ENCODE results near the gene ABCB1.
A peak's percentile ranks its signal among the peaks of the same experiment; 100 is the strongest.
"Not testable (repeated sequence)": the region's sequence is repeated elsewhere in the genome, so short reads cannot be mapped to it uniquely, and the experiment has no call there.

ABCB1 gene

GRCh38 chr7:87580636-87581035 is 20.0 kb downstream of the ABCB1 start:
- DNase-seq (ENCODE audit: low read depth in 2 of 3, low spot score in 1 of 3) = no peak

DNA sequence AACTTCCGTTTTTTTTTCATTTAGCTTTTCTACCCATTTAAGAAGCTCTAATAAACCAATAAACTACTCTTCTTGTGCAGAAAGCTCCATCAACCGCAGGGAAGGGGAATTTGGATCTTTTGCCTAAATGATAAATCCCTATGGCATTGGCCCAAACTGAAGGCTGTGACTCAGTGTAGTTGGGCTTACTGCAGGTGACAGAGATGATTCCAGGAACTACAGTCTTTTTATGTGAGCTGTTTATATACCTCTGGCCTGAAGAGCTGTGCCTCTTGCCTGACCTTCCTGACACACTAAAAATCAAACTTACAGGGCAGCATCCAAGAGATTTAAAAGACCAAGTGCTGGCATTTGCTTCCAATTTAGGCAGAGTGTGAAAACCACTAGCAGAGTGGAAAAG is 25.2 kb downstream of the ABCB1 start:
- no peak for DNase-seq (ENCODE audit: low read depth in 2 of 3, low spot score in 1 of 3)

- no peak for DNase-seq (ENCODE audit: low read depth in 2 of 3, low spot score in 1 of 3)
These were observed 26.1 kb downstream of the ABCB1 start for GRCh38 chr7:87574630-87575029.

DNA sequence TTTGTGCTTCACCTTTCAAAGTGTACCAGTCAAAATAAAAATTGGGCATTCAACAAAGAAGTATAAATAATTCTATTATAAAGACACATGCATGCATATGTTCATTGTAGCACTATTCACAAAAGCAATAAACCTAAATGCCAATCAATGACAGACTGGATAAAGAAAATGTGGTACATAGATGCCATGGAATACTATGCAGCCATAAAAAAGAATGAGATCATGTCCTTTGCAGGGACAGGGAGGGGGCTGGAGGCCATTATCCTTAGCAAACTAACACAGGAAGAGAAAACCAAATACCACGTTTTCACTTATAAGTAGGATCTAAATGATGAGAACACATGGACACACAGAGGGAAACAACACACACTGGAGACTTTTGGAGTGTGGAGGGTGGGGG is 28.2 kb downstream of the ABCB1 start:
- not testable (repeated sequence) for DNase-seq (ENCODE audit: low read depth in 2 of 3, low spot score in 1 of 3)

DNA sequence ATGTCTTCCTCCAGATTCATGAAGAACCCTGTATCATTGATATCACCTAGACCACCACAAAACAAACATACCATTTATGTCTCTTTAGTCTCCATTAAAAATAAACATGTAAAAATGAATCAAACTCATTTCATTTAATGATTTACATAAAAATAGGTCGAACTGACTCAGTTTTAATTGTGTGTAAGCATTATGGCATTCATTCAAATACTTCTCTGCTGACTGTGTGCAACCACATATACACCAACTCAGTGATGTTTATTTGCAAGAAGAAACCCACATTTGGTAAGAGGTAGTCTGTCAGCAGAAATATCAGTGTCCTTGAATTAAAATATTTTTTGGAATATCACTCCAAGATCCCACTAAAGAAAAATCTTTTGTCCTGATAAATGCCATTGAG is 30.5 kb downstream of the ABCB1 start:
- DNase-seq (ENCODE audit: low read depth in 2 of 3, low spot score in 1 of 3) = no peak

GRCh38 chr7:87567052-87567451 is 33.6 kb downstream of the ABCB1 start:
- DNase-seq (ENCODE audit: low read depth in 2 of 3, low spot score in 1 of 3) = no peak

DNA sequence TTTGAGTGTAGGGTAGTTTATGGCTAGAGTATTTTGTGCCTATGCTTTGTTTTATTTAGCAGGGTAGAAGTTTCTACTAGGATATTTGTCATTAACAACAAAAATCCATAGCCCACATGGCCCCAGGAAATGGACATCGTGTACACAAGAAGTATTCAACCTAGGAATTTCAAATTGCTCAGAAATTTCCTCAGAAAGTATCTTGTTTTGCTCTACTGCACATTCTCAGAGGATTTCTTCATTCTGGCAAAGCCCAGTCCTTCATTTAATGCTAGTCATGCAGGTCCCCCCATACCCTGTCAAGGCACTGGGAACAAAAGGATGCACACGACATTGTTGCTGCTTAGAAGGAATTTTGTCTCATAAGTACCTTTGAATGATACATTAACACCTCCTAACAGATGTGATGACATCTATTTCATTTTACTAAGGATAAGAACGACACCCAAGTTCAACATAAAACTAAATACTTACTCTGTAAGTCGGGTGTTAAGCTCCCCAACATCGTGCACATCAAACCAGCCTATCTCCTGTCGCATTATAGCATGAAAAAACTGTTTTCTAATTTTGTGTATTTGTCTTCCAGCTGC is 34.3 kb downstream of the ABCB1 start:
- DNase-seq (ENCODE audit: low read depth in 2 of 3, low spot score in 1 of 3) = no peak

DNA sequence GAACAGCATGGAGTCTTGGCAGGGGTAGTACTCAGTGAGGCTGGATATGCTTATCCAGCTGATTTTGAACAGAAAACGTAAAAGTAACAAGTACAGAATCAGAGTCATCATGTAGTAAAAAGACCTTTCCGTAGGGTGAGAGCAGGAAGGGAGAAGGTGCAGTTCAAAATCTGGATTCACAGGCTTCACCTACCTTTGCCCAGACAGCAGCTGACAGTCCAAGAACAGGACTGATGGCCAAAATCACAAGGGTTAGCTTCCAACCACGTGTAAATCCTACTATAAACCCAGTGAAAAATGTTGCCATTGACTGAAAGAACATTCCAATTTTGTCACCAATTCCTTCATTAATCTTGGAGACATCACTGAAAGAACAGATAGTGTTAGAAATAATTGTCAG is 34.8 kb downstream of the ABCB1 start:
- DNase-seq (ENCODE audit: low read depth in 2 of 3, low spot score in 1 of 3) = no peak

DNA sequence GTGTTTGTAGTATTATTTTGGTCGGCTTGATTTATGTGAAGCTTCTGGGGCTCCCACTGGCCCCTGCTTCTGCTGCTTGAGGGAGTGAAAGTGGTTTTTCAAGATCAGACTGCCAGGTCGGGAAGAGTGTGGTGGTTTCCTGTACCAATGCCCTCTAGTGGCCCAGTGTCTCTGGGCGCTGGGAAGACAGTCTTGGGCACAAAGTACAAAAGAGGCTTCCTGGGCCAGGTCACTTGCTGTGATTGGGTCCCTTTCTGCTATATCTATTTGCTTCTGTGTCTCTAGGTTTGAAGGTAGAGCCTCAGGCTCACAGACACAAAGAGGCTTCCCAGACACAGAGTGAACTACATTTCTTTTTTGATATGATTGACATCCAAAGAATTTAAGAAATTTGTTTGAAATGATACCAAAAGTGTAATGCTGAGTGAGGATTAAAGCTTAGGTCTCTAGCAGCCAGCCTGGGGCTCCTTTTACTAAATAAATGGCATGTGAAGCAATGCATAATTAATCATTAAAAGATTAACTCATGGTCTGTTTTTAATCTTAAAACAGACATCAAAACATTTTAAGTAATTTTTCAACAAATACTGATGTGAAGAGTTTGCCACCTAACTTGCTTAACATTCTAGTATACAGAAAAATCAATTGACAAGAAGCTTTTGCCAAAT is 36.3 kb downstream of the ABCB1 start:
- DNase-seq (ENCODE audit: low read depth in 2 of 3, low spot score in 1 of 3) = peak in 1 of 3 donors; percentile 5

DNA sequence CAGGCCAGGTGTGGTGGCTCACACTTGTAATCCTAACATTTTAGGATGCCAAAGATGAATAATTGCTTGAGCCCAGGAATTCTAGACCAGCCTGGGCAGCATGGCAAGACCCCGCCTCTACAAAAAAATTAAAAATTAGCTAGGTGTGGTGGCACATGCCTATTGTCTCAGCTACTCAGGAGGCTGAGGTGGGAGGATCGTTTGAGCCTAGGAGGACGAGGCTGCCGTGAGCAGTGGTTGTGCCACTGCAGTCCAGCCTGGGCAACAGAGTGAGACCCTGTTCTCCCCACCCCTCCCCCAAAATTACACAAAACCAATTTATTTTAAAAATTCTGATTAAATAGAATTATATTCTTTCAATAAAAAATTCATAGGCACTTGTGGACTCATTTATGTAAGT is 39.0 kb downstream of the ABCB1 start:
- DNase-seq (ENCODE audit: low read depth in 2 of 3, low spot score in 1 of 3) = no peak

GRCh38 chr7:87561102-87561501 is 39.6 kb downstream of the ABCB1 start:
- no peak for DNase-seq (ENCODE audit: low read depth in 2 of 3, low spot score in 1 of 3)

DNA sequence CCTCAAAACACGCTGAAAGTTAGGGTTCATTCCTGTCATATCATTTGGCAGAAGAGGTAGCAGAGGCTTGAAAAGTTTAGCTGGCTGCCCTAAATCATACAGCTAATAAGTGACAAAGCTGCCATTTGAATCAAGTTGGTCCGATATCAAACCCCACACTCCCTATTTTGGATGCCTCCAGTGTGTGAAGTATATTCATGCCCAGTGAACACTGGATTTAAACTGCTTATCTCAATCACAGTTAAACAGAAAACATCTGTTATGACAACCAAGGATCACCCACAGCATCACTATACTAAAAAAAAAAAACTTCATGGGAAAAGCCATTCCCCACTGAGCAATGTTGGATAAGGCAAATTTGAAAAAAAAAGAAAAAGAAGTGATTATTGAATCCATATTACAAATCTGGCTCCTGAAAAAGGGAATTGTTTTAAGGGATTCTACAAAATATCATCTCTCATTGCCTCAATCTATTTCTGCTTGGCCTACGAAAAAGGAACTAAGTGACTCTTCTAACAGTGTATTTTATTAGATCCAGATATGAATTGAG is 48.3 kb downstream of the ABCB1 start:
- no peak for DNase-seq (ENCODE audit: low read depth in 2 of 3, low spot score in 1 of 3)

GRCh38 chr7:87548123-87548919 is 52.4 kb downstream of the ABCB1 start:
- DNase-seq (ENCODE audit: low read depth in 2 of 3, low spot score in 1 of 3) = no peak

DNA sequence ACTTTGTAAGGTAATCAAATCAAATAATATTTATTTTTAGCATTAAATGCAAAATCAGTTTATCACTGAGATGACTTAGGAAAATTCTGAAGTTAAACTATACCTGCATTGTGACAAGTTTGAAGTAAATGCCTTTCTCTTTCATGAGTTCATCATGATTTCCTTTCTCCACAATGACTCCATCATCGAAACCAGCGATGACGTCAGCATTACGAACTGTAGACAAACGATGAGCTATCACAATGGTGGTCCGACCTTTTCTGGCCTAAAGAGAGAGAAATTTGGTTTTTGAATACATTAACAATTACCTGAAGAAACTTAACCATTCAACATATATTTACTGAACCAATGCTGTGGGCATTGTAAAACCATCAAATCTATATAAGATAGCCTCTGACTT is 54.9 kb downstream of the ABCB1 start:
- no peak for DNase-seq (ENCODE audit: low read depth in 2 of 3, low spot score in 1 of 3)

DNA sequence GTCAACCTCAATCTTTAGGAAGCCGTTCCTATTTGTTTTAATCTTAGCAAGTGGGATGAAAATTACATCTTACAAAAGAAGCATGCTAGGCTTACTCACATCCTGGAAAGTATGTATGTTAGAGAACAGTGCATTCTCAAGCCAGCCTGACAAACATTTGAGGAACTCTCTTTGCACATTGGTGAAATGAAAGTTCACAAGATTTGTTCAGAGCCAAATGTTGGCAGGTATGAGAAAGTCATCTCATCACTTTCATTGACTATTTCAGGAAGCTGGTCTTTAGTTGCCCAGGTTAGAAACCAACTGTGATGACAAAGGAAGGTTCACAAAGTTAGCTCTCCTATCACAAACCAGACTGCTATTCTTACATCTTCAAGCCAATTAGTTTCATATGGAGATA is 57.1 kb downstream of the ABCB1 start:
- DNase-seq (ENCODE audit: low read depth in 2 of 3, low spot score in 1 of 3) = no peak

- DNase-seq (ENCODE audit: low read depth in 2 of 3, low spot score in 1 of 3) = no peak
These were observed 59.0 kb downstream of the ABCB1 start for GRCh38 chr7:87541648-87542047.

- DNase-seq (ENCODE audit: low read depth in 2 of 3, low spot score in 1 of 3) = no peak
These were observed 62.6 kb downstream of the ABCB1 start for GRCh38 chr7:87538052-87538451.

- no peak for DNase-seq (ENCODE audit: low read depth in 2 of 3, low spot score in 1 of 3)
These were observed 66.6 kb downstream of the ABCB1 start for GRCh38 chr7:87534072-87534471.

- DNase-seq (ENCODE audit: low read depth in 2 of 3, low spot score in 1 of 3) = no peak
These were observed 70.6 kb downstream of the ABCB1 start for GRCh38 chr7:87530126-87530525.

DNA sequence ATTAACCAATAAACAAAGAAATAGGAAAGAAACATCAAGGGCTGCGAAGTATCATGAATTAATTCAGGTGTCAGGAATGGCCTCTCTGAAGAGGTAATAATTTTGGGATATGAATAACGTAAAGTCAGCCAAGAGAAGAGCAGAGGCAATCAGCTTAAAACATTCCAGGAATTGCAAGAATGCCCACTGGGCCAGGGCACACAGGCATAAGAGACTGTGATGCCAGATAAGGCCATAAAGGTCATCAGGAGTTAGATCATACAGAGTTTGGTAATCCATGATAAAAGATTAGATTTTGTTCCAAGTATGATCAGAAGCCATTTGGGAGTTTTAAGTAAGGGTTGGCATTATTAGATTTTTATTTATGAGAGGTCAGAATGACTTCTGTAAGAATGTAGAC is 72.0 kb downstream of the ABCB1 start:
- DNase-seq (ENCODE audit: low read depth in 2 of 3, low spot score in 1 of 3) = no peak

DNA sequence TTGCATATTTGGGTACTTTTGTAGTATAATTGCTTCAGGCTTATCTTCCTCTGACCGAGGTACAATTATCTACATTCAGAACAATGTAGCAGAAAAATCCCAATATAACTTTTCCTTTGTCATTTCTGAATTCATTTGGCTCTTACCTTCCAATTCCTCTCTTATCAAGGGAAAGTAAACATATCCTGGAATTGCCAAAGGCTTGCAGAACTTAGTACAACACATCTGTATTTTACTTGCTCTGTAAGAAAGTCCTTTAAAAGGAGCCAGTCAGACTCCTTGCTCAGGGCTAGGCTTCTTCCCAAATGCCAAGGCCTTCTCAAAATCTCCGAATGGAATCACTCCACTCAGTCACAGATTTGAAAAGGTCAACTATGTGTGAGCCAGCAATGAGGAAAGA is 81.9 kb downstream of the ABCB1 start:
- no peak for DNase-seq (ENCODE audit: low read depth in 2 of 3, low spot score in 1 of 3)

GRCh38 chr7:87517891-87518290 is 82.8 kb downstream of the ABCB1 start:
- no peak for DNase-seq (ENCODE audit: low read depth in 2 of 3, low spot score in 1 of 3)

All from stimulated activated CD4-positive, alpha-beta T cell treated with anti-CD3 and anti-CD28 coated beads, Interleukin-12 subunit alpha, Interleukin-12 subunit beta, amount 100 ng/mL, for 48 hours (primary cell).